Activated CD4-positive, CD25-positive, alpha-beta regulatory T cell treated with anti-CD3 and anti-CD28 coated beads, Interleukin-2, amount 50 U/mL, for 16 hours (primary cell): ENCODE results near the gene ADAMTS14.
"Not testable (repeated sequence)": the region's sequence is repeated elsewhere in the genome, so short reads cannot be mapped to it uniquely, and the experiment has no call there.

Experiments used
- DNase-seq: peaks from one replicate; pipeline ENCODE4 v3.0.0-alpha.2; 2020; ENCODE audit warnings: low read depth, low spot score

Gene ADAMTS14

DNA sequence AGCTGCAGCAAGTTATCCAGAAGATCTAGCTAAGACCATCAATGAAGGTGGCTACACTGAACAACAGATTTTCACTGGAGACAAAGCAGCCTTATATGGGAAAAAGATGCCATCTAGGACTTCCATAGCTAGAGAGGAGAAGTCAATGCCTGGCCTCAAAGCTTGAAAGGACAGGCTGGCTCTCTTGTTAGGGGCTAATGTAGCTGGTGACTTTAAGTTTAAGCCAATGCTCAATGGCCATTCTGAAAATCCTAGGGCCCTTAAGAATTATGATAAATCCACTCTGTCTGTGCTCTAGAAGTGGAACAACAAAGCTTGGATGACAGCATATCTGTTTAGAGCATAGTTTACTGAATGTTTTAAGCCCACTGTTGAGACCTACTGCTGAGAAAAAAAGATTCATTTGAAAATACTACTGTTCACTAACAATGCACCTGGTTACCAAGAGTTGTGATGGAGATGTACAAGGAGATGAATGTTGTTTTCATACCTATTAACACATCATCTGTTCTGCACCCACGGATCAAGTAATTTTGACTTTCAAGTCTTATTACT, 13.6 kb upstream of the ADAMTS14 start:
- DNase-seq, result no peak

DNA sequence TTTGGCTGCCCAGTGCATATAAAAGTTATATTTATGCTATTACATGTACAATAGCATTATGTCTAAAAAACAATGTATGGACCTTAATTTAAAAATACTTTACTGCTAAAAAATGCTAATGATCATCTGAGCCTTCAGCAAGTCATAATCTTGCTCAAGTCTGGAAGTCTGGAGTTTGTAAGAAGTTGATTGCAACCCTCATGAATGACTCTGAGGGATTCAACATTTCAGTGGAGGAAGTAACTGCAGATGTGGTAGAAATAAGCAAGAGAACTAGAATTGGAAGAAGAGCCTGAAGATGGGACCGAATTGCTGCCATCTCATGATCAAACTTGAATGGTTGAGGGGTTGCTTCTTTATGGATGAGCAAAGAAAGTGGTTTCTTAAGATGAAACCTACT, 13.0 kb upstream of the ADAMTS14 start:
- no peak for DNase-seq

DNA sequence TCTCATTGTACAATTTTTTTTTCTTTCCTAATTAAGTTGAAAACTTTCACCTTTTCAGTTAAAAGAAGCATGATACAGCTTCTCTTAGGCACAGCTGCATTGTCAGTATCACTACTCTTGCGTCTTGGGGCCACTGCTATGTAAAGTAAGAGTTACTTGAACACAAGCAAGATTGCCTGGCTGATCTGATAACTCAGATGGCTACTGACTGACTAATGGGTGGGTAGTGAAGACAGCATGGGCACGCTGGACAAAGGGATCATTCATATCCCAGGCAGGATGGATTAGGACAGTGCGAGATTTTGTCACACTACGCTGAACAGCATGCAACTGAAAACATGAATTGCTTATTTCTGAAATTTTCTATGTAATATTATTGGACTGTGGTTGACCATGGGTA, 11.6 kb upstream of the ADAMTS14 start:
- no peak for DNase-seq

DNA sequence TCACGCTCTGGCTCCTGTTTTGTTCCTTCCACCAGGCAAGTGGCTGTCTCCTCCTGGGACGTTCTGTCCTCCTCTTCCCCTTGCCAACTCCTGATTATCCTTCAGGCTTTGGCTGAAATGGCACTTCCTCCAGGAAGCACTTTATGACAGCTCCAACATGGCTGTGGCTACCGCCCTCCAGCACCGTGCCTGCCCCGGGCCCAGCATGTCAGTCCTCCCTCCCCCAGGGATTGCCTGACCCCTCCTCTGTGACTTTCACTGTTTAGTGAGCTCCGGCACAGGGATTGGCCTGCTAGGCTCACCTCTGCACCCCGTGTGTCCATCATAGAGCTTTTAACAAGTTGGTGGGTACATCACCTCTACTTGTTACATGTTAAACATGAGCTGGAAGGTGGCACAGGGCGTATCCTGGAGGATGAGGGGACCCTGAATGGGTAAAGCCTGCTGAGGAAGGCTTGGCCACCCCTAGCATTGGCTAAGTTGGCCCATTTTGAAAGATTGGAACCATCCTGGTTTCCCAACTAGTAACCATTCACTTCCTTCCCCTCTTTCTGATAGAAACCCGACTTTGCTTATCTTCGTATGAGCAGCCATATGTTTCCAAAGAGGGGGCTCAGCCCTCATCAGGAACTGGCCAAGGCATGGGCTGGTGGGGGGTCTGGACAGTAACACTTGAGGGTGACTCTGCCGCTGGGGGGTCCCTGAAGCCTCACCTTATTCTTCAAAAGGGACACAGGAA, 10.5 kb upstream of the ADAMTS14 start:
- DNase-seq, result no peak

DNA sequence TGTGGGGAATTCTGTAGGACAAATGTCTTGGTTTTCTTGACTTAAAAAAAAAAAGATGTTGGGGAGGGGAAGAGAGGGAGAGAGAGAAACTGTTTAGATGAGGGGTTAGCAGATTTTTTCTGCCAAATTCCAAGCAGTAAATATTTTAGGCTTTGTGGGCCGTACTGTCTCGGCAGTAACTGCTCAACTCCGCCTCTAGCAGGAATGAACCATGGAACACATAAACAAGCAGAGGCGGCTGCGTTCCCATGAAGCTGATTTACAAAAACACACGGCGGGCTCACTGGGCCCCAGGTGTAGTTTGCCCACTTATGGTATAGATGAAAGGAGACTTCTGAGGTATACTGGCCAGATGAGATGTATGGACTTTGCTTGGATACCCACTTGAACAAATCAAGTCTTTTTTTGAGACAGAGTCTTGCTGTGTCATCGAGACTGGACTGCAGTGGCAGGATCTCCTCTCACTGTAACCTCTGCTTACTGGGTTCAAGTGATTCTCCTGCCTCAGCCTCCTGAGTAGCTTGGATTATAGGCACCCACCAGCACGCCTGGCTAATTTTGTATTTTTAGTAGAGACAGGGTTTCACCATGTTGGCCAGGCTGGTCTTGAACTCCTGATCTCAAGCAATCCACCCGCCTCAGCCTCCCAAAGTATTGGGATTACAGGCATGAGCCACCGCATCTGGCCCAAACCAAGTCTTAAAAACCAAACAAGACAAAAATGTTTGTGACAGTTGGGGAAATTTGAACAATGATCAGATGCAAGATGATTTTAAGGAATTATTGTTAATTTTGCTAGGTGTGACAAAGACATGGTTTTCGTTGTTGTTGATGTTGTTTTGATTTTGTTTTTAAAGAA, 9.7 kb upstream of the ADAMTS14 start:
- no peak for DNase-seq

DNA sequence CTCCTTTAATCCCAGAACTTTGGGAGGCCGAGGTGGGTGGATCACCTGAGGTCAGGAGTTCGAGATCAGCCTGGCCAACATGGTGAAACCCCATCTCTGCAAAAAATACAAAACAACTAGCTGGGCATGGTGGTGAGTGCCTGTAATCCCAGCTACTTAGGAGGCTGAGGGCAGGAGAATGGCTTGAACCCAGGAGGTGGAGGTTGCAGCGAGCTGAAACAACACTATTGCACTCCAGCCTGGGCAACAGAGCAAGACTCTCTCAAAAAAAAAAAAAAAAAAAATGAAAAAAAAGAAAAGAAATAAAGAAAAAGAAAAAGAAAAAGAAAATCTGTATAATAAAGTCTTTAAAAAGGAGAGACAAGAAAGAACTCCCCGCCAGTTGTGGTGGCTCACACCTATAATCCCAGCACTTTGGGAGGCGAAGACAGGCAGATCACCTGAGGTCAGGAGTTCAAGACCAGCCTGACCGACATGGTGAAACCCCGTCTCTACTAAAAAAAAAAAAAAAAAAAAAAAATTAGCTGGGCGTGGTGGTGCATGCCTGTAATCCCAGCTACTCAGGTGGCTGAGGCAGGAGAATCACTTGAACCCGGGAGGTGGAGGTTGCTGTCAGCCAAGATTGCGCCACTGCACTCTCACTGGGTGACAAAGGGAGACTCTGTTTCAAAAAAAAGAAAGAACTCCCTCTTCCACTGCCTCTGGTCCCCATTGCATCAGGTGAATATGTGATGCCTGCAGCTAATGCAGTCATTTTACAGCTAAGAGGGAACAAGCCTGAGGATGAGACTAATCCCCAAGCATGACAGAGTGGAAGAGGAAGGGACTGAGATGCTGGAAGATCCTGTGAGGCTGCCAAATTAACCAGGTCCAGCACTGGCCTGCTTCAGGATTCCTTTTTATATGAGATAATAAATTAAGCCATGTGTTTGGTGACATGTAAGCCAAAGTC, 8.6 kb upstream of the ADAMTS14 start:
- not testable (repeated sequence) for DNase-seq

DNA sequence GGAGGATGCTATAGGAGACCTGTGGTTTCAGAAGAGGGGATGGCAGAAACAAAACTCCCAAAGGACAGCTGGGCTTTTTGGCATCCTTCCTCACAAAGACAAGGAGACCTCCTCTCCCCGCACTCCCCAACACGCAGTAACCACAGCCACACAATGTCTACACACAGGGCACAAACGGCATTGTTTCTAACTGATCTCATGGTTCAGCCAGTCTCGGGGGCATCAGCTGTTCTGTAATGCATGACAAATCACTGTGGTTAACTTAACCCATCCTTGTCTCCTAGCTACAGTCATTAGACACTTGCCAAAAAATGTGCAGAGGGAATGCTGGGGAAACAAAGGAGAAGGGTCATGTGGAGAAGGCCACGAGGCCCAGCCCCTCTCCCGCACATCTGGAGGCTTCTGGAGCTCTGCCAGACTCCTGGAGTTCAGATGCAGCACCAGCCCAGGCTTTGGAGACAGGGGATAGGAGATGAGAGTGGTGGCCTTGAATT, 7.6 kb upstream of the ADAMTS14 start:
- no peak for DNase-seq

DNA sequence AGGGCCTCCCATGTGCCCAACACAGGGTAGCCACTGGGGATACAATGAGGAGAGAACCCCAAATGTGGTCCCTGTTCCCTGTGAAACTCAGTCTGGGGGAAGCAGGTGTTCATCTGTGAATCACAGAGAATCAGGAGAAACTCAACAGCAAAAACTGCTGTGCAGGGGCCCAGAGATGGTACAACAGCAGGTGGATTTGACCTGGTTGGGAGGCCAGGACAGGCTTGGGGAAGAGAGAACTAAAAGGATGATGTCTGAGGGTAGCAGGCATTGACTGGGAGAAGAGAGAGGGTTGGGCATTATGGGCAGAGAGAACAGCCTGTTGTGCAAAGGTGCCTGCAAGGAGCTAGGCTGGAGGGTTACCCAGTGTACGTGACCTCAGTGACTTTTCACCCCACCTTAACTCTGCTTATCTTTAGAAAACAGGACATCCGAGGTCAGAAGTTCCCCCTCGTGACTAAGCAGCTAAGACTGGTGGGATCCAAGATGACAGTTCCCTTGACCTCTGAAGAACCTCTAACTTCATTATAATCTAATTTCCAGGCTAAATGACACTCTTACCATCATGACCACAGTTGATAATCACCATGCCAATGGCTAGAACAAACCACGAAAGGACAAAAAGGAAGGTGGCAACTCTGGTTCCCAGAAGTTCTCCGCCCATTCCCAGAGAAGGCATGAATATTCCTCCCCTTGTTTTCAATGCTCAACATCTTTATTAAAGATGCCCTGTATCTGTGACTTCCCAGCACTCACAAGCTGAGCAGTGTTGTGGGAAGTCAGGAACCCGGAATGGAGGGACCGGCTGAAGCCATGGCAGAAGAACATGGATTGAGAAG, 5.1 kb upstream of the ADAMTS14 start:
- DNase-seq, result no peak

DNA sequence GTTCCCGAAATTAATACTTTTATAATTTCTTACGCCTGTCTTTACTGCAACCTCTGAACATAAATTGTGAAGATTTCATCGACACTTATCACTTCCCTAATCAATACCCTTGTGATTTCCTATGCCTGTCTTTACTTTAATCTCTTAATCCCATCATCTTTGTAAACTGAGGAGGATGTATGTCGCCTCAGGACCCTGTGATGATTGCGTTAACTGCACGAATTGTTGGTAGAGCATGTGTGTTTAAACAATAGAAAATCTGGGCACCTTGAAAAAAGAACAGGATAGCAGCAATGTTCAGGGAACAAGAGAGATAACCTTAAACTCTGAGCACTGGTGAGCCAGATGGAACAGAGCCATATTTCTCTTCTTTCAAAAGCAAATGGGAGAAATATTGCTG, 4.5 kb upstream of the ADAMTS14 start:
- not testable (repeated sequence) for DNase-seq

DNA sequence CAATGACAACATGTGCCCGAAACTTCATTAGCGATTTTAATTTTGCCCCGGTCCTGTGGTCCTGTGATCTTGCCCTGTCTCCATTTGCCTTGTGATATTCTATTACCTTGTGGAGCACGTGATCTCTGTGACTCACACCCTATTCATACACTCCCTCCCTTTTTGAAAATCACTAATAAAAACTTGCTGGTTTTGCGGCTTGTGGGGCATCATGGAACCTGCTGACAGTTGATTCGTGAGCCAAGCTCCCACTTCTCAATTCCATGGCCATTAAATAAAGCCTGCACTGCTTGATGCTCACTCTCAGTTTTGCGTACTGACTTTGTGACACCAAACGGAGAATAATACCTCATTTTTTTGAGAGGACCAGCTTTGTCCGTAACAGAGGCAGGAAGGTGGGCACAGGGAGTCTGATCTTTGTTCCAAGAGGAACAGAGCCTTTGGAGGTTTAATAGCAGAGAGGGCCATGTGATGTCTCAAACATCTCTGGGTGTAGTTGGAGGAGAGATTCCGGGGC, 3.8 kb upstream of the ADAMTS14 start:
- no peak for DNase-seq

DNA sequence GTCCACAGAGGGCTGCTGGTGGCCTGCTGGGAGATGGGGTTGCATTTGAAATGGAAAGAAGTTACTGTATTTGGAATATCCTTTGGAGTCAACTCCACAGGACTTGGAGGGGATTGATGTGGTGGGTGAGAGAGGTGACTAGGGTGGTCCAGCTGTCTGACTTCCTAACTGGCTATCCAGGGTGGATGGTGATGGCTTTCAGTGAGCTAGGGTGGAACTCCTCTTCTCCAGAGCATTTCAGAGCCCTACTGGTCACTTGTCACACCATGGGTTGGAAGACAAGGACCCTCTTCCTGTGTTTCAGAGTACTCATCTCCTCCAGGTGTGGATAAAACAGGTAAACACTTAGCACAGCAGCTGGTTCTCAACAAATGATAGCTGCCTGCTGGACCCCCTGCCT, 3.3 kb upstream of the ADAMTS14 start:
- no peak for DNase-seq

DNA sequence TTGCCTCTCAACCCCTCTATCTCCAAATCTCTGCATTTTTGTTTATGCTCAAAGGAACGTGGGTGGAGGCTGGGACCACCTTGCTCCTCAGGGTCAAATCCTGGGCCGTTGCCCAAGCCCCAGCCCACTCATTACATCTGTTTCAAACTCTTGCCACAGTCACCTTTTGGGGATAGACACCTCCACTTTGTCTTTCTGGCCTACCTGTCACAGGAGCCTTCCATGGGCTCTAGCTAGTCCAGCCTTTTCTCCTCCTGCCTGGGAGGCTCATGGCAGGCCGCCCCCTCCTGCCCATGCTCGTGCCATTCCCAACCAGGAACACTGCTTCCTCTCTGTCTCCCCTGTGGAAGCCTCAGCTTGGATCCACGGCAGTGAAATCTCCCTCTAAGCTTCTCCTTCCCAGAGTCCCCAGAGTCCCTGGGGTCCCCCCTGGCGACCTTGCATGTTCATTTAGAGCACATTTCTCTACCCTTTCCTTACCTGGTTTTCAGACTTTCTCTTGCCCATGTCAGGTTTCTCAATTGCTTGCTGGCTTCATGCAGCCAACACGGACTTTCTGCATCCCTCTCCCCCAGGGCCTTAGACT, 2.5 kb upstream of the ADAMTS14 start:
- DNase-seq, result no peak

DNA sequence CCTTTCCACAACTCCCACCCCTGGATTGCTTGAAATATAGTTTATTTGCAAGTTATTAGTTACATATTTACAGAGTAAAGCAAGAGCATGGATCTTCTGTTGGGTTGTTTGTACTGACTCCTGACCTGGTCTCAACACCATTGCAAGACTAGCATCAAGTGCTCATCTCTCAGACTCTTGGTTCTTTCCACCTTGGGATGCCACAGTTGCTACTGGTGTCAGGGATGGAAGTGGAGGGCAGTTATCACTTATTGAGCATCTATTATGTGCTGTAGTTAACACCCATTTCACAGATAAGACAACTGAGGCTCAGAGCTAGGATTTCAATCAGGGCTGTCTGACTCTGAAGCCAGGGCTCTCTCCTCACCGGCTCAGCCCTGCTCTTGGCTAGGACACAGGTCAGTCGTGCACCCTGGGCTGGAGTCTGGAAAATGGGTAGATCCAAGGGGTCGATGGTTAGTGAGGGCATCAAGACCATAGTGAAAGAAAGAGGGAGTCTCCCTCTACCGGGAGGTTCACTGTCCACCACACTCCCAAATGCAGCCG, 614 bp upstream of the ADAMTS14 start:
- DNase-seq, result no peak

DNA sequence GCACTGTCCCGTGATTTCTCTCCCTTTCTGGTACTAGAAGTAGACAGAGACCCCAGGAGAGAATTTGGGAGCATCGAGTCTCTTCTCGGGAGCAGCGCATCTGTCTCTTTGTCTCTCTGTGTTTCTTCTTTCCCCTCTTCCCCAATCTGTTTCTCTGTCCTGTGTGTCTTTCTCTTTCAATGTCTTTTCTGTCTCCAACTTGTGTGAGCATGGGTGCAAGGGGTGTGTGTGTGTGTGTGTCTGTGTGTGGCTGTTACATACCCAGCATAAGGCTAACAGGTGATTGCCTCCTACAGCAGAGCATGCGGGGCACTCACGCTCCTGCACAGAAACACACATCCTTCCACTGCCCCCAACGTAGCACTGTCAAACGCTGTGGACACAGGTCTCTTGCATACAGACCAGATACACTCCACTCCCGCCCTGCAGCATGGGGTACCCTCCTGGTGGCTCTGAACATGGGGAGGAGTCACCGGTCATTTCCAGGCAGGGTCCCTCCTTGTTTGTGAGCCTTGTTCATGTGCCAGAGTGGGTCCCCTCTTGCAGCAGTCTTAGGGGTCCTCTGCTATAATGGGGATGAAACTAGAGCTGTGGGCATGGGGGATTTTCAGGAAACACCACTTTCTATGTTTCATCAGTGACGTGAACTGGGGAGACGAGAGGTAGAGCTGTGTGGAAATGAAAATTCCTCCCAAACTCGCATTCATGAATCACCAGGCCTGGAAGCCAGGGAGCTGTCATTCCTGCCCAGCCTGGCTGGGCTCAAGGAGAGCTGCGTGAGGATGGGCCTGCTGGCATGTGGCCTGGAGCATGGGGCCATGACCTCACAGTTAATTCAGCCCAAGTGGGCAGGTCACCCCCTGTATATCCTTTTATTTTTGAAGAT, 980 bp downstream of the ADAMTS14 start:
- no peak for DNase-seq

DNA sequence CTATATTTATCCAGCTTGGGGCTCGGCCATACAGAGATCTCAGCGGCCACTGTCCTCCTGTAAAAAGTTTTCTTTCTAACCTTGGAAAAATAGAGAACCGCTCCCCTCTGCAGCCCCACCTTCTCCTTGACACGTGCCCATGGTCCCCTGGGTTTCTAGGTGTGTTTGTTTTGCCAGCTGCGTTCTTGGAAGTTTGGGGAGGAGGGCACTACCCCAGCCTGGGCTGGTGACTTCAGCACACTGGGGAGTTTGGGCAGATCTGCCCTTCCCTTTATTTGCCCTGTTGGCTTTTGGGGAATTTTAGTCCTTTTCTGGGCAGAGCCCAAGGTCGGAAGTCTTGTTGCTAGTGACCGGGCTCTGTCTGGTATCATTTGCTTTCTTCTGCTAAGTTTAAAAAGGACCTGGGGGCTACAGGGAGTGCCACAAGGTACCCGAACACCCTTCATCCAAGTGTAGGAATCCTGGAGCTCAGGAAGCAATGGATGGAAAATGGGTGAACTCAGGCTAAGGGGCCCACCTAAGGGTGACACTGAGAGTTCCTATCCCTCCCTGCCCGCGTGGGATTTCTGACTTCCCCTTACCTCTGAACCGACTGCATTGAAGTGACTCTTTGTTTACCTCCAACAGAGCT, 1.7 kb downstream of the ADAMTS14 start:
- DNase-seq, result no peak

DNA sequence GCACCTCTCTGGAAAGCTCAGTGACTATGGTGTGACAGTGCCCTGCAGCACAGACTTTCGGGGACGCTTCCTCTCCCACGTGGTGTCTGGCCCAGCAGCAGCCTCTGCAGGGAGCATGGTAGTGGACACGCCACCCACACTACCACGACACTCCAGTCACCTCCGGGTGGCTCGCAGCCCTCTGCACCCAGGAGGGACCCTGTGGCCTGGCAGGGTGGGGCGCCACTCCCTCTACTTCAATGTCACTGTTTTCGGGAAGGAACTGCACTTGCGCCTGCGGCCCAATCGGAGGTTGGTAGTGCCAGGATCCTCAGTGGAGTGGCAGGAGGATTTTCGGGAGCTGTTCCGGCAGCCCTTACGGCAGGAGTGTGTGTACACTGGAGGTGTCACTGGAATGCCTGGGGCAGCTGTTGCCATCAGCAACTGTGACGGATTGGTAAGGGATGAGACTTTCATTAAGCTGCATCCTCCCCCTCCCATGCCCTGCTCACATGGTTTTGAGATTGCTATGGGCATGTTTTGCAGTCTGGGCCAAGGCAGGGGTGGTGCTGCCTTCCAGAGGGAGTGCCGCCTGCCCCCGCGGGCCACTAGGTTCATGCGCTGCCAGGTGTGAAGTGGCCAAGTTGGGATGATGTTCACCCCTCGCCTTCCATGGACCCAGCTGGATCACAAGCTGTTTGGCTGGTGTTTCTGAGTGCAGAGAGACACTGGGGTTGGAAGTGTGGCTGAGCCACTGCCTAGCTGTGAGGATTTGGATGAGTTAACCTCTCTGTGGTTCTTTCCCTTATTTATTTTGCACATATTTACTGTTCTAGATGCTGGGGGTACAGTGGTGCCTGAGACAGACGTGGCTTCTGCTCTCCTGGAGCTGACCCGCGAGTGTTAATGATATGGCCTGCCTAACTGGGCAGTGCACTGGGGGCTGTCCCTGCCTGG, 2.5 kb downstream of the ADAMTS14 start:
- no peak for DNase-seq
